Smooth muscle cell (in vitro differentiated cells): ENCODE measurements around the gene ZFAND3. TPM values are rescaled to one million over a fixed set of nuclear protein-coding genes. Genes with fewer than 3 reads are reported as not detected.
"Not testable (repeated sequence)": the region's sequence is repeated elsewhere in the genome, so short reads cannot be mapped to it uniquely, and the experiment has no call there.

ENCODE experiments used
- DNase-seq: peaks from one replicate; lab custom pipeline; 2025; ENCODE audit not compliant: unreplicated experiment; lab: John Stamatoyannopoulos, UW
- H2AFZ ChIP-seq: fragments of 200-600 bp; sonication (generic); 2 replicates; pipeline ENCODE4 v1.6.0; 2016; ENCODE audit warnings: antibody characterized with exemption, low read depth, mild to moderate bottlenecking
- H3F3A ChIP-seq: fragments of 200-600 bp; sonication (generic); 2 replicates; pipeline ENCODE4 v1.6.0; 2017; ENCODE audit warnings: antibody characterized with exemption, low read depth
- H3K27ac ChIP-seq: fragments of 200-600 bp; sonication (generic); 2 replicates; pipeline ENCODE4 v1.5.1; 2016; ENCODE audit warnings: low read depth, mild to moderate bottlenecking
- H3K27me3 ChIP-seq: fragments of 200-600 bp; sonication (generic); 2 replicates; pipeline ENCODE4 v1.6.1; 2016; ENCODE audit warnings: low read depth, mild to moderate bottlenecking
- H3K36me3 ChIP-seq: fragments of 200-600 bp; sonication (generic); 2 replicates; pipeline ENCODE4 v1.5.1; 2016; ENCODE audit warnings: low read depth
- H3K4me1 ChIP-seq: fragments of 200-600 bp; sonication (generic); 2 replicates; pipeline ENCODE4 v1.5.1; 2016; ENCODE audit warnings: low read depth
- H3K4me2 ChIP-seq: fragments of 200-600 bp; sonication (generic); 2 replicates; pipeline ENCODE4 v1.6.0; 2016; ENCODE audit warnings: mild to moderate bottlenecking
- H3K4me3 ChIP-seq: fragments of 200-600 bp; sonication (generic); 2 replicates; pipeline ENCODE4 v1.5.1; 2016; ENCODE audit warnings: mild to moderate bottlenecking
- H3K79me2 ChIP-seq: fragments of 200-600 bp; sonication (generic); 2 replicates; pipeline ENCODE4 v1.6.0; 2016; ENCODE audit warnings: low read depth, mild to moderate bottlenecking
- H3K9ac ChIP-seq: fragments of 200-600 bp; sonication (generic); 2 replicates; pipeline ENCODE4 v1.6.0; 2016; ENCODE audit warnings: low read depth
- H3K9me3 ChIP-seq: fragments of 200-600 bp; sonication (generic); replicated peaks from 2 replicates; pipeline ENCODE4 v1.5.1; 2016; ENCODE audit warnings: low read depth
- H4K20me1 ChIP-seq: fragments of 200-600 bp; sonication (generic); 2 replicates; pipeline ENCODE4 v1.6.0; 2016; ENCODE audit warnings: low read depth
- WGBS: methylation state at CpG from one replicate; pipeline ENCODE4 v1.1.7; 2016; ENCODE audit warnings: low lambda C conversion rate; 5-methylcytosine and 5-hydroxymethylcytosine counted together
- polyA plus RNA-seq: library from polyadenylated mRNA; unstranded; fragments of >200 nt; fragmentation: Nextera tagmentation; extraction: Ambion mirVana; gene quantifications from 2 replicates; pipeline ENCODE4 v1.2.1, GENCODE V29; 2016
- total RNA-seq: library from RNA; depleted of rRNA; stranded (reverse); fragments of >200 nt; gene quantifications from 2 replicates; pipeline ENCODE4 v1.2.3, GENCODE V29; 2014
- TF ChIP-seq, protein P1 (sequence below): fragments of 200-600 bp; sonication (generic); IDR thresholded peaks from 2 replicates; pipeline ENCODE4 v1.5.1; 2017; ENCODE audit warnings: borderline replicate concordance, mild to moderate bottlenecking, antibody characterized with exemption; ENCODE audit not compliant: insufficient read depth, poor library complexity, severe bottlenecking

ZFAND3 gene
- total and polyA plus RNA-seq, 2 experiments from 2014 or later: 27.6 to 40.5 TPM

DNA sequence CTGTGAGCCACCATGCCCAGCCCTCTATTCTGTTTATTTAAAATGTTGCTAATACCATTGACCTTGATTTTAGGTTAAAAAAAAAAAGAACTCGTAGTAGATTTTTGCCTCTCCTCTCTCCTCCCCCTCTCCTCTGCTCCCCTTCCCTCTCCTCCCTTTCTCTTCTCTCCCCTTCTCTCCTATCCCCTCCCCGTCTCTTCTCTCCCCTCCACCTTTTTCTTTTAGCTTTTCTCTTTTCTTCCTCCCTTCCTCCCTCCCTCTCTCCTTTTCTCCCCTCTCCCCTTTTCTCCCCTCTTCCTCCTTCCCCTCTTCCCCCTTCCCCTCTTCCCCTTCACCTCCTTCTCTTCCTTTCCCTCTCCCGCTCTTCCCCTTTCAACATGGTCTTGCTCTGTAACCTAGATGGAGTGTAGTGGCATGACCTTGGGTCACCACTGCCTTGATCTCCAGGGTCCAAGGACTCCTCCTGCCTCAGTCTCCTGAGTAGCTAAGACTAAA is 223.8 kb downstream of the ZFAND3 start:
- no peaks in the 10 kb centered on the region for H3K27me3 ChIP-seq
- no peak overlapping the region for H3K9ac ChIP-seq
- H2AFZ ChIP-seq: no peak overlapping the region
- H3K4me3 ChIP-seq: no peak overlapping the region
- no peak overlapping the region for H3K27ac ChIP-seq
- H3K36me3 ChIP-seq: no peaks in the 10 kb centered on the region
- WGBS: 87% methylated on average over 3 of the region's 3 CpGs
- DNase-seq: no peak
- H3F3A ChIP-seq: no peaks in the 10 kb centered on the region
- TF ChIP-seq, protein P1, sequence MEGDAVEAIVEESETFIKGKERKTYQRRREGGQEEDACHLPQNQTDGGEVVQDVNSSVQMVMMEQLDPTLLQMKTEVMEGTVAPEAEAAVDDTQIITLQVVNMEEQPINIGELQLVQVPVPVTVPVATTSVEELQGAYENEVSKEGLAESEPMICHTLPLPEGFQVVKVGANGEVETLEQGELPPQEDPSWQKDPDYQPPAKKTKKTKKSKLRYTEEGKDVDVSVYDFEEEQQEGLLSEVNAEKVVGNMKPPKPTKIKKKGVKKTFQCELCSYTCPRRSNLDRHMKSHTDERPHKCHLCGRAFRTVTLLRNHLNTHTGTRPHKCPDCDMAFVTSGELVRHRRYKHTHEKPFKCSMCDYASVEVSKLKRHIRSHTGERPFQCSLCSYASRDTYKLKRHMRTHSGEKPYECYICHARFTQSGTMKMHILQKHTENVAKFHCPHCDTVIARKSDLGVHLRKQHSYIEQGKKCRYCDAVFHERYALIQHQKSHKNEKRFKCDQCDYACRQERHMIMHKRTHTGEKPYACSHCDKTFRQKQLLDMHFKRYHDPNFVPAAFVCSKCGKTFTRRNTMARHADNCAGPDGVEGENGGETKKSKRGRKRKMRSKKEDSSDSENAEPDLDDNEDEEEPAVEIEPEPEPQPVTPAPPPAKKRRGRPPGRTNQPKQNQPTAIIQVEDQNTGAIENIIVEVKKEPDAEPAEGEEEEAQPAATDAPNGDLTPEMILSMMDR: no peak
- H3K4me2 ChIP-seq: no peak overlapping the region
- peaks cover 66% of the 10 kb centered on the region for H3K79me2 ChIP-seq
- no peaks in the 10 kb centered on the region for H3K9me3 ChIP-seq
- H4K20me1 ChIP-seq: peaks cover 98% of the 10 kb centered on the region
- peaks cover 3% of the 10 kb centered on the region for H3K4me1 ChIP-seq

DNA sequence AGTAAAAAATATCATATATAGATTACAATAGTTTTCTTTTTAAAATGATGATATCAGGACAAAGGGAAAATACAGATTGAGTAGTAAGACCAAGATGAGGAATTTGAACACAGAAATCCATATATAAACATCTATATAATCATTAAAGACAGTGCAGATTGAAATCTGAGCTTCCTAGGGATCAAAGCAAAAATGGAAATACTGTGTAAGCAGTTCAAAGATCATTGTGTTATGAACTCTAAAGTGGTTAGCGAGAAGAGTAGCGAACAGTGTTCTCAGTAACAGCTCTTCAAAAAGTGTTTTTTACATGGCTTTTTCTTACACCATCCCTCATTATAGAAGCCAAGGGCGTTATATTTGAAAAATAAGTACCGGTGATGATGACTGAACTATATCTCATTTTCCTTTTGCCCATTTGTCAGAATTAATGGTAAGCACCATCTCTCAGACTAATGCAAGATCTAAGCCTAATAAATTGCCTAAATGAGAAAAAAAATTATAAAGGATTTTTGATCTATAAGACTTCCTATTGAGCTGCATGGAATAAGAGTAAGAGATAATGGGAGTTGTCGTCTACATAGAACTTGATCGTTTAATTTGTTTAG is 226.3 kb downstream of the ZFAND3 start:
- no peak overlapping the region for H3K4me2 ChIP-seq
- no peak for DNase-seq
- TF ChIP-seq, protein P1: no peak
- H3K9ac ChIP-seq: no peak overlapping the region
- no peaks in the 10 kb centered on the region for H3K27me3 ChIP-seq
- no peak overlapping the region for H2AFZ ChIP-seq
- no peaks in the 10 kb centered on the region for H3K36me3 ChIP-seq
- H3K4me1 ChIP-seq: no peaks in the 10 kb centered on the region
- 83% methylated on average over 6 of the region's 6 CpGs for whole genome bisulfite sequencing
- no peak overlapping the region for H3K4me3 ChIP-seq
- H4K20me1 ChIP-seq: peaks cover 96% of the 10 kb centered on the region
- H3K27ac ChIP-seq: no peak overlapping the region
- peaks cover 74% of the 10 kb centered on the region for H3K79me2 ChIP-seq
- H3K9me3 ChIP-seq: no peaks in the 10 kb centered on the region
- no peaks in the 10 kb centered on the region for H3F3A ChIP-seq

DNA sequence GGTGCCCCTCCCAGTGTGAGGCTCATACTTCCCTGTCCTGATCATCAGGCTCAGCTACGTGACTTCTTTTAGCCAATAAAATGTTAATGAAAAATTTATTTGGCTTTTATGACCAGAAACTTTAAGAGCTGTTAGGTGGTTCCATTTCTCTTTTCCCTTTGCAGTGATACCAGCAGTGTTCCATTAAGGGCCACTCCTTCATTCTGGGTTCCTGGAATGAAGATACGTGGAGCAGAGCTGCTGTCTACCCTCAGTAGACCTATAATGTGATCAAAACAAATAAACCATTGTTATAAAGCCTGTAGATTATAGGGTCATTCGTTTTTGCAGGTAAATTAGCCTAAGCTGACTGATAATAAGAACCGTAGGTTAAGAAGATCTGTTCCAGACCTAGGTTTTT is 228.0 kb downstream of the ZFAND3 start:
- 88% methylated on average over 4 of the region's 4 CpGs for WGBS
- no peak overlapping the region for H3K9ac ChIP-seq
- H3K9me3 ChIP-seq: no peaks in the 10 kb centered on the region

DNA sequence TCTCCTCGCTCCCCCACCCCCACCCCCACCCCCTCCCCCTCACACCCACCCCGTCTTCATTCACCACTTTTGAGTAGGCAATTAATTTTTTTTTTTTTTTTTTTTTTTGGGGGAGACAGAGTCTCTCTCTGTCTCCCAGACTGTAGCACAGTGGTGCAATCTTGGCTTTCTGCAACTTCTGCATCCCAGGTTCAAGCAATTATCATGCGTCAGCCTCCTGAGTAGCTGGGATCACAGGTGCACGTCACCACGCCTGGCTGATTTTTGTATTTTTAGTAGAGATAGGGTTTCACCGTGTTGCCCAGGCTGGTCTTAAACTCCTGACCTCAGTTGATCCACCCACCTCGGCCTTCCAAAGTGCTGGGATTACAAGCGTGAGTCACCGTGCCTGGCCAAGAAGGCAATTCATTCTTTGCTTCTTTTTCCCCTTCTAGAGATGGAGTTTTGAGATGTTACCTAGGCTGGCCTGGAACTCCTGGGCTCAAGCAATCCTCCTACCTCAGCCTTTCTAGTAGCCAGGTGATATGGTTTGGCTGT is 230.4 kb downstream of the ZFAND3 start:
- not testable (repeated sequence) for H3K4me1 ChIP-seq, H3K4me3 ChIP-seq, H2AFZ ChIP-seq, H3K27me3 ChIP-seq, H3K36me3 ChIP-seq, H3K9ac ChIP-seq, H3K9me3 ChIP-seq, H3K4me2 ChIP-seq, DNase-seq, H3K27ac ChIP-seq, H3F3A ChIP-seq
- H4K20me1 ChIP-seq: peaks cover 99% of the 10 kb centered on the region
- WGBS: 61% methylated on average over 9 of the region's 9 CpGs
- H3K79me2 ChIP-seq: peaks cover 90% of the 10 kb centered on the region

More for the DNA sequence above, 228.0 kb downstream of the ZFAND3 start:
- Histone ChIP-seq H3K36me3 (no peaks in the 10 kb centered on the region), H3K4me2 (no peak overlapping the region), H3K4me3 (no peak overlapping the region), H3K27ac (no peak overlapping the region), H4K20me1 (peaks cover 99% of the 10 kb centered on the region), H3K79me2 (peaks cover 82% of the 10 kb centered on the region), H3K4me1 (no peaks in the 10 kb centered on the region), H3K27me3 (no peaks in the 10 kb centered on the region), H3F3A (no peaks in the 10 kb centered on the region), H2AFZ (no peak overlapping the region)
- TF ChIP-seq, protein P1: no peak
- no peak for DNase-seq
